ENCODE measurements around the gene MSLN.

GRCh38 chr16:756428-756827 is 4.1 kb upstream of the MSLN start:
- TF ChIP-seq CTCF (conservative IDR thresholded peaks at IDR 0.05; ENCODE audit: low read depth, low read length) = no peak
- no peak for TF ChIP-seq EZH2phosphoT487 (IDR thresholded peaks at IDR 0.05; ENCODE audit: borderline replicate concordance, low read length)

Data from PC-3 (cell line).